NCI-H748 treated with DMSO at 0.1 percent for 48 hours (cell line): ENCODE measurements around the gene MGST2.

Experiments
- DNase-seq: peaks from one replicate; lab custom pipeline; 2025; lab: John Stamatoyannopoulos, UW

The MGST2 gene

GRCh38 chr4:139704915-139705485 lies 39.4 kb downstream of the MGST2 start:
- DNase-seq = no peak

GRCh38 chr4:139709660-139710059 lies 44.0 kb downstream of the MGST2 start:
- no peak for DNase-seq

DNA sequence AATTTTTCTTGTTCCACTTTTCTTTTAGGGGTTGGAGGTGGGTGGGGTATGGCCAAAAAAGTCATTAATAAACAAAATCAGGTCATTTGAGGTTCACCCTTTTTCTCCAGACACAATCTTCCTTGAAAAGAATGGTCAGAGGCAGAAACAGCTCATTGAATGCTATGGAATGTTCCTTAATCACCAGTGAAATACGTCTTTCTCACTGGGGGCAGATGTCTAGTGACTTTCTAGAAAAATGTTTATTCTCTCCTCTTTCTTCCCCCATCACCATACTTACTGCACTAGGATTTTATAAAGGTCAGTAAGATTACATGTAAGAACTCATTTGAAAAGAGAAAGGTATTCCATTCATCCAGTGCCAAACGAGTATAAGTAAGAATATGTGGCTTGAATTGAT lies 44.5 kb downstream of the MGST2 start:
- no peak for DNase-seq

GRCh38 chr4:139711461-139711860 lies 45.8 kb downstream of the MGST2 start:
- no peak for DNase-seq

DNA sequence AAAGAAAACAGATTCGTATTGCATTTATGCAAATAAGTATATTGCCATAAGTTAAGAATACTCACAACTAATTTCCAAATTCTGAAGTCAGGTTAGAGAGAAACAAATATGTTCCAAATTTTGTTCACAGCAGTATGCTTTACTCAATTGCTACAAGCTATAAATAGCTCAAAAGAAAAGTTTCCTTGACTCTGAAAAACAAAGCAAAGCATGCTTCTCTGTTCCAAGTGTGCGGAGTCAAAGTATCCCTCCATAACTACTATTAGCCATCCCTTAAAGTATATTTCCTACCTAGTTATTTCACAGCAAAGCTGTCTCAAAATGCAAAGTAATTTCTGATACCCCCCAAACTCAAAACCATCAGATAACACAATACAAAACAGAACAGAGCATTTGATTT lies 47.3 kb downstream of the MGST2 start:
- DNase-seq = no peak

- DNase-seq = no peak
These were observed 50.2 kb downstream of the MGST2 start for GRCh38 chr4:139715746-139716391.

DNA sequence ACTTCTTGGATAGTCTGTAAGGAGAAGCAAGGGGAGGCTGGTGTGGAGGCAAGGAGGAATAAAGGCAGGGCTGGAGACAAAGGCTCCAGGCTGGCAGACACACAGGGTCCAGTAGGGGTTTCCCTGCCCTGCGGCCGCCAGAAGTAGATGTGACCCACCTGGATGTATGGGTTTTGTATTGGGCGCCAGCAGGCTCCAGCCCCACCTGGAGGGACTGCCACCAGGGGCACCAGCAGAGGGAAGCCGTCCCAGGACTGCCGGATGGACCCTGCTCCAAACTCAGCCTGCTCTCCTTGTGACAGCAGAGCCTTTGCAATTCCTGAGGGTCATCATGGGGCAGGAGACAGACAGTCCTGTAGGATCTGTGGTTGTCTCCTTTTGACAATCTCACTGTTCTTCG lies 52.7 kb downstream of the MGST2 start:
- no peak for DNase-seq

- no peak for DNase-seq
These were observed 53.2 kb downstream of the MGST2 start for GRCh38 chr4:139718833-139719232.

- DNase-seq = no peak
These were observed 53.9 kb downstream of the MGST2 start for GRCh38 chr4:139719381-139720101.

- DNase-seq = no peak
These were observed 55.2 kb downstream of the MGST2 start for GRCh38 chr4:139720806-139721205.

- no peak for DNase-seq
These were observed 56.2 kb downstream of the MGST2 start for GRCh38 chr4:139721789-139722188.

- no peak for DNase-seq
These were observed 59.6 kb downstream of the MGST2 start for GRCh38 chr4:139725236-139725635.

DNA sequence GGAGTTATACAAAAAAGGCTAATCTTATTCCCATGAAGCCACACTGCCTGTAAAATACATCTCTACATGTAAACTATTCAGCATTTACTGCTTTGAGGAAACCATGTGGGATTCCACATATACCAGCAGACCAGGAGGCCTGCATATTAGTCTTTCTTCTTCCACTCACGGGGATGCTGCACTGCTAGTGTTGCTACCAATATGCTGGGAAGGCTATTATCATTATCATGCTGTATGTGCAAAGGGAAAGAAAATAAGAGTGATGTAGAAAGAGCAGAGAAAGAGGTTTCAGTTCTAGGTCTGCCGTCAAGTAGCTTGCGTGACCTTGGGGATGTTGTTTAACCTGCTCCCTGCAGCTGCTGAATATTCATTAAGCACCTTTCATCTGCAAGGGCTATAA lies 61.0 kb downstream of the MGST2 start:
- DNase-seq = no peak

GRCh38 chr4:139728146-139728545 lies 62.5 kb downstream of the MGST2 start:
- DNase-seq = no peak

- peak; percentile 61 for DNase-seq
These were observed 63.2 kb downstream of the MGST2 start for GRCh38 chr4:139728840-139729239.

- no peak for DNase-seq
These were observed 67.5 kb downstream of the MGST2 start for GRCh38 chr4:139732991-139733570.

DNA sequence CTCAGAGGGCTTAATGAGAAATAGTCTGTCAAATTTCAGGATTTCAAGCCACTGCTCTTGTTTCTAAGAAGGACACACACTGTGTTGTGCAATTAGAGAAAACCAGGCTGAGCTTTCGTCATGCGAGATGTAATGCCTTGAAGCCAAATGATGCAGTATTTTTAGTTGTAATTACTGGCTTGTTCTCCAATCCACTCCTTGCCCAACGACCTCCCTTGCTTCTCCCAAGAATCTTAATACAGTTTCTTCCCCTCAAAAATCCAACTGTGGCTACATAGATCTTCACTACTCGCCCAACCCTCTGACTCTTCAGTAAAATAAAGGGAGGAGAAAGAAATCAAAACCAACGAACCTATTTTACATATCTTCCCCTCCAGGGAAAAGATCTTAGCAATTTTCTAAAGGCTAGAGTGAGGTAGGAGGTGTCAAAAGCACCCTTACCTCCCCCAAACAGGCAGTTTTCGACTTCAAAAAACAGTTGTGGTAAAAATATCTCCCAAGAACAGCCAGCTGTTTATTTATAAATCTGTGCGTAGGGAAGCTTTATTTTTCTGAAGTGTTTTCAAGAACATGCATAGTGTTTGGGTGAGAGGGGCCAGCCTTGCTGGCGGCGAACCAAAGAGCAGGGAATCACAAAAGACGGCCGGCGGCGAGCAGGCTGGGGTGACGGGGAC lies 68.7 kb downstream of the MGST2 start:
- DNase-seq = no peak

GRCh38 chr4:139734875-139735380 lies 69.3 kb downstream of the MGST2 start:
- DNase-seq = peak; percentile 77

DNA sequence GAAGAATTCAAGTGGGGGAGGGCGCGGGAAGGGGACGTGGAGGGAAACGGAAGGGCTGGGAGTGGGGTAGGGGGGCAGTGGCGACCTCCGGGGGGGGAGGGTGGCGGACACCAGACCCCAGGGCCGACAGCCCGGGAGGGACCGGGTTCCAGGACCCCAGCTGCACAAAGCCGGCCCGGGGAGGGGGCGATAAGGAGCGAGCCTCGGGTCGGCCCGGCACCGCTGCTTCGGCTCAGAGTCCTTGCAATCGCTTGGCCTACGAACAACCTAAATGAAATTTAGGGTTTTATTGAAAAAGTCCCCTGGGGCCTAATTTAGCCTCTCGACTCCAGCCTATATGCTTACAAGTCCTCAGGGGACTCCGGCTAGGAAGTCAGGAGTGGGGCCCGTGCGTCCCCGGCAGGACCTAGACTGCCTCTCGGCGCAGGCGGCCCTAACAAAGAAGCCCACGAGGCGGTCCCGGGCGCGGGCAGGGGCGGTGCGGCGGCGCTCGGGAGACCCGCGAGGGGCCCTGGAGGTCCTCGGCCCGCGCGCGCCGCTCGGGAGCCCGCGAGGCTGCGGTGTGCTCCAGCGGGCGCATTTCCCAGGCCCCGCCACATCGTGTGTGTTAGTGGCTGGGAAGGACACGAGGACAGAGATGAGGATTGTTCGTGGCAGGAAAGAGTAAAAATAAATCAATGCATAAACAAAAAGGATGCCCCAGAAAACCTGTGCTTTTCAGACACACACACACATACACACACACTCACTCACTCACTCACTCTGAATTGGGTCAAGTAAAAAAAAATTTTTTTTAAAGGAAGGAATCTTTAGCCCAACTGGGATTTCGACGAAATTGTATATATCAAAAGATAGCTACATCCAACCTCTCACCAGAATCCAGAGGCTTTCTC lies 70.0 kb downstream of the MGST2 start:
- no peak for DNase-seq

GRCh38 chr4:139736274-139736660 lies 70.6 kb downstream of the MGST2 start:
- DNase-seq = no peak

- no peak for DNase-seq
These were observed 71.0 kb downstream of the MGST2 start for GRCh38 chr4:139736661-139737060.
